Mammary epithelial cell (primary cell): ENCODE results near the gene ATP5MG.

Experiments
- CTCF ChIP-seq, 2 donors: IDR thresholded peaks in 1 of 2; conservative IDR thresholded peaks in 1 of 2; 2 replicates each; pipeline ENCODE4 v1.5.1; 2011 to 2012; ENCODE audit warnings: inconsistent platforms in 2 of 2, low read length in 2 of 2, mild to moderate bottlenecking in 2 of 2, control low read depth in 1 of 2, low read depth in 1 of 2; ENCODE audit not compliant: insufficient read depth in 1 of 2; ENCODE audit errors: extremely low read depth in 1 of 2
- EZH2 ChIP-seq: IDR thresholded peaks from 2 replicates; pipeline ENCODE4 v1.6.1; 2012; ENCODE audit warnings: low read length, inconsistent platforms, borderline replicate concordance

- TF ChIP-seq CTCF (conservative IDR thresholded peaks at IDR 0.05 in 1 of 2, IDR thresholded peaks at IDR 0.05 in 1 of 2; ENCODE audit: extremely low read depth in 1 of 2, insufficient read depth in 1 of 2, low read depth in 1 of 2, low read length in 2 of 2) (no peak), EZH2 (no peak)
These were observed 34.0 kb downstream of the ATP5MG start for GRCh38 chr11:118435290-118435892.
